ENCODE data around the gene CRTAC1.

CRTAC1 gene

GRCh38 chr10:98029149-98030092, 1.0 kb downstream of the CRTAC1 start:
- DNase-seq (ENCODE audit: low spot score) = peak; percentile 10

- peak; percentile 59 for DNase-seq (ENCODE audit: low spot score)
Observed at GRCh38 chr10:98028168-98028770, 2.2 kb downstream of the CRTAC1 start.

GRCh38 chr10:98023024-98023423, 7.4 kb downstream of the CRTAC1 start:
- DNase-seq (ENCODE audit: low spot score) = no peak

- DNase-seq (ENCODE audit: low spot score) = no peak
Observed at GRCh38 chr10:98020784-98021183, 9.6 kb downstream of the CRTAC1 start.

- DNase-seq (ENCODE audit: low spot score) = no peak
Observed at GRCh38 chr10:98020254-98020653, 10.2 kb downstream of the CRTAC1 start.

- no peak for DNase-seq (ENCODE audit: low spot score)
Observed at GRCh38 chr10:98019784-98020183, 10.6 kb downstream of the CRTAC1 start.

GRCh38 chr10:98016772-98017475, 13.5 kb downstream of the CRTAC1 start:
- DNase-seq (ENCODE audit: low spot score) = no peak

GRCh38 chr10:98013776-98014175, 16.6 kb downstream of the CRTAC1 start:
- DNase-seq (ENCODE audit: low spot score) = no peak

GRCh38 chr10:98013122-98013521, 17.3 kb downstream of the CRTAC1 start:
- DNase-seq (ENCODE audit: low spot score) = no peak

- DNase-seq (ENCODE audit: low spot score) = no peak
Observed at GRCh38 chr10:98012644-98013043, 17.8 kb downstream of the CRTAC1 start.

GRCh38 chr10:98010939-98011685, 19.3 kb downstream of the CRTAC1 start:
- DNase-seq (ENCODE audit: low spot score) = no peak

- DNase-seq (ENCODE audit: low spot score) = peak; percentile 21
Observed at GRCh38 chr10:98006266-98006665, 24.2 kb downstream of the CRTAC1 start.

- no peak for DNase-seq (ENCODE audit: low spot score)
Observed at GRCh38 chr10:98001736-98002135, 28.7 kb downstream of the CRTAC1 start.

GRCh38 chr10:98000346-98000745, 30.1 kb downstream of the CRTAC1 start:
- DNase-seq (ENCODE audit: low spot score) = no peak

- DNase-seq (ENCODE audit: low spot score) = no peak
Observed at GRCh38 chr10:97999923-98000248, 30.5 kb downstream of the CRTAC1 start.

- no peak for DNase-seq (ENCODE audit: low spot score)
Observed at GRCh38 chr10:97999066-97999922, 31.1 kb downstream of the CRTAC1 start.

- DNase-seq (ENCODE audit: low spot score) = peak; percentile 8
Observed at GRCh38 chr10:97991871-97992270, 38.5 kb downstream of the CRTAC1 start.

GRCh38 chr10:97981816-97982215, 48.6 kb downstream of the CRTAC1 start:
- no peak for DNase-seq (ENCODE audit: low spot score)

GRCh38 chr10:97977673-97978072, 52.7 kb downstream of the CRTAC1 start:
- no peak for DNase-seq (ENCODE audit: low spot score)

- DNase-seq (ENCODE audit: low spot score) = no peak
Observed at GRCh38 chr10:97975598-97975997, 54.8 kb downstream of the CRTAC1 start.

Data from SW480 (cell line).